Measurements from ENCODE around the gene ATL3.

GRCh38 chr11:63673579-63673978, 2.4 kb upstream of the ATL3 start:
- no peak for TF ChIP-seq EZH2 (IDR thresholded peaks at IDR 0.05; ENCODE audit: borderline replicate concordance, low read length)
- no peak for TF ChIP-seq CTCF (IDR thresholded peaks at IDR 0.05; ENCODE audit: low read length)

Data from OCI-LY1 (cell line).